Fibroblast of lung (primary cell): ENCODE measurements around the gene GALNT7. TPM values are rescaled to one million over a fixed set of nuclear protein-coding genes. Genes with fewer than 3 reads are reported as not detected.

ENCODE experiments used
- DNase-seq, 2 donors: peaks; one replicate each; pipeline versions ENCODE4 v3.0.0 to v3.0.0-alpha.2; 2010; ENCODE audit warnings: low read depth in 2 of 2
- H2AFZ ChIP-seq: 2 replicates; pipeline ENCODE4 v1.5.1; 2012; ENCODE audit warnings: low read length, control low read depth, inconsistent platforms
- H3K27ac ChIP-seq: 2 replicates; pipeline ENCODE4 v1.5.1; 2011; ENCODE audit warnings: low read length, control low read depth; ENCODE audit not compliant: insufficient read depth
- H3K27me3 ChIP-seq: 2 replicates; pipeline ENCODE4 v1.5.1; 2011; ENCODE audit warnings: mild to moderate bottlenecking, low read length; ENCODE audit not compliant: control insufficient read depth, insufficient read depth
- H3K36me3 ChIP-seq: 2 replicates; pipeline ENCODE4 v1.5.1; 2011; ENCODE audit warnings: low read length; ENCODE audit not compliant: control insufficient read depth, insufficient read depth
- H3K4me1 ChIP-seq: 2 replicates; pipeline ENCODE4 v1.5.1; 2011; ENCODE audit warnings: low read length; ENCODE audit not compliant: control insufficient read depth, insufficient read depth; ENCODE audit errors: extremely low read depth
- H3K4me2 ChIP-seq: 2 replicates; pipeline ENCODE4 v1.5.1; 2011; ENCODE audit warnings: low read length, control low read depth; ENCODE audit not compliant: insufficient read depth; ENCODE audit errors: extremely low read depth
- H3K4me3 ChIP-seq, 4 experiments: fragments of 200-600 bp in 1 of 4; sonication (generic) in 1 of 4; replicated peaks in 1 of 4; 2 replicates each; pipeline ENCODE4 v1.5.1; 2011 to 2016; ENCODE audit warnings: low read length in 4 of 4, low read depth in 3 of 4, mild to moderate bottlenecking in 3 of 4, control low read depth in 2 of 4, inconsistent platforms in 1 of 4, mixed read lengths in 1 of 4; ENCODE audit not compliant: insufficient read depth in 1 of 4; ENCODE audit errors: control extremely low read depth in 1 of 4
- H3K79me2 ChIP-seq: 2 replicates; pipeline ENCODE4 v1.5.1; 2012; ENCODE audit warnings: mild to moderate bottlenecking, low read length, inconsistent platforms; ENCODE audit not compliant: control insufficient read depth, insufficient read depth
- H3K9ac ChIP-seq: 2 replicates; pipeline ENCODE4 v1.5.1; 2011; ENCODE audit warnings: mild to moderate bottlenecking, low read length, control low read depth; ENCODE audit not compliant: insufficient read depth
- H3K9me3 ChIP-seq: 2 replicates; pipeline ENCODE4 v1.5.1; 2012; ENCODE audit warnings: low read depth, low read length; ENCODE audit not compliant: control insufficient read depth, insufficient read depth
- H4K20me1 ChIP-seq: 2 replicates; pipeline ENCODE4 v1.5.1; 2011; ENCODE audit warnings: low read length; ENCODE audit not compliant: control insufficient read depth, insufficient read depth; ENCODE audit errors: extremely low read depth
- EZH2 ChIP-seq: IDR thresholded peaks from 2 replicates; pipeline ENCODE4 v1.5.1; 2012; ENCODE audit warnings: low read length, control low read depth, mild to moderate bottlenecking; ENCODE audit errors: missing control alignments
- polyA plus RNA-seq, 2 donors: library from polyadenylated mRNA; depleted of rRNA in 1 of 2; stranded (reverse) in 1 of 2; unstranded in 1 of 2; fragments of >200 nt; gene quantifications; 2 replicates each; pipeline ENCODE4 v1.2.1, GENCODE V29; 2011 to 2012; ENCODE audit warnings: missing spikeins in 1 of 2
- total RNA-seq: library from RNA; depleted of rRNA; stranded (reverse); fragments of >200 nt; gene quantifications from 2 replicates; pipeline ENCODE4 v1.2.1, GENCODE V29; 2014
- TF ChIP-seq, protein P1 (sequence below), 2 donors: IDR thresholded peaks in 1 of 2; conservative IDR thresholded peaks in 1 of 2; 1 replicate in 1 of 2; 2 replicates in 1 of 2; pipeline ENCODE4 v1.5.1; 2011 to 2012; ENCODE audit warnings: low read length in 2 of 2, control low read depth in 1 of 2, inconsistent platforms in 1 of 2, low read depth in 1 of 2, mild to moderate bottlenecking in 1 of 2

The GALNT7 gene
- total and polyA plus RNA-seq, 2 donors (not counting 1 experiment from before 2014, with no cell fraction given): 40.4 to 45.4 TPM

DNA sequence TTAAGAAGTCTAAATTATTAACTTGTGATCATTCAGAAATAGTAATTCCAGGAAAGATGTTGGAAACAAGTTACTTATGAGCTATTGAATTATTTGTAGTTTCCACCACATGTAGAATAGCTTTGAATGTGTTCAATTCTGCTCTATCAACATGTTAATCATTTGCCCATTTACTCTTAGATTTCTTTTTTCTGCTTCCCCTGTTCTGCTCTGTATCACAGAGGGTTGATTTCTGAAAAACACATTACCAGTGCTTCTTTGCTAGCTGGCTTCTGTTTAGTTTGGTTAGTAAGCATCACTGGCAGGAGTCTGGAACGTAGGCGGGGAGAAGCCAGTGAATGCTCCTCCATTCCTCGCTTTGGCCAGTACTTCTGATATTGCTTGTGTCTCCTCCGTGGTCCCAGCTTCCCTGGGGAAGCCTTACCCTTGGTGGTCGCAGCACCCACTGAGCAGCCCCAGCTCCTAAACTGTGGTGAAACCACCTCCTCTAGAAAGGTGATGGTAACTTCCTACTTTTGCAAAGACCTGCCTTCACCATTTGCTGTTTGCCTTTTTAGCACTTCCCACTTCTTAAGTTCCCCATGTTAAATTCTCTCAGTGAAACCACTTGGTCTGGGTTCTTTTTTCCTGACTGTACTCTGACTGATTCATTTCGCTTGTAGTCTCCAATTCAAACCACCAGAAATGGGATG, 40.3 kb upstream of the GALNT7 start:
- H4K20me1 ChIP-seq: no peaks in the 10 kb centered on the region
- no peak for TF ChIP-seq EZH2
- TF ChIP-seq, protein P1, sequence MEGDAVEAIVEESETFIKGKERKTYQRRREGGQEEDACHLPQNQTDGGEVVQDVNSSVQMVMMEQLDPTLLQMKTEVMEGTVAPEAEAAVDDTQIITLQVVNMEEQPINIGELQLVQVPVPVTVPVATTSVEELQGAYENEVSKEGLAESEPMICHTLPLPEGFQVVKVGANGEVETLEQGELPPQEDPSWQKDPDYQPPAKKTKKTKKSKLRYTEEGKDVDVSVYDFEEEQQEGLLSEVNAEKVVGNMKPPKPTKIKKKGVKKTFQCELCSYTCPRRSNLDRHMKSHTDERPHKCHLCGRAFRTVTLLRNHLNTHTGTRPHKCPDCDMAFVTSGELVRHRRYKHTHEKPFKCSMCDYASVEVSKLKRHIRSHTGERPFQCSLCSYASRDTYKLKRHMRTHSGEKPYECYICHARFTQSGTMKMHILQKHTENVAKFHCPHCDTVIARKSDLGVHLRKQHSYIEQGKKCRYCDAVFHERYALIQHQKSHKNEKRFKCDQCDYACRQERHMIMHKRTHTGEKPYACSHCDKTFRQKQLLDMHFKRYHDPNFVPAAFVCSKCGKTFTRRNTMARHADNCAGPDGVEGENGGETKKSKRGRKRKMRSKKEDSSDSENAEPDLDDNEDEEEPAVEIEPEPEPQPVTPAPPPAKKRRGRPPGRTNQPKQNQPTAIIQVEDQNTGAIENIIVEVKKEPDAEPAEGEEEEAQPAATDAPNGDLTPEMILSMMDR (conservative IDR thresholded peaks at IDR 0.05 in 1 of 2, IDR thresholded peaks at IDR 0.05 in 1 of 2; ENCODE audit: low read depth in 1 of 2, low read length in 2 of 2): no peak
- H2AFZ ChIP-seq: no peak overlapping the region
- no peaks in the 10 kb centered on the region for H3K27me3 ChIP-seq
- H3K9me3 ChIP-seq: no peaks in the 10 kb centered on the region
- H3K79me2 ChIP-seq: no peaks in the 10 kb centered on the region
- DNase-seq: no peak
- H3K4me2 ChIP-seq: no peak overlapping the region
- H3K4me3 ChIP-seq: no peak overlapping the region
- H3K36me3 ChIP-seq: no peaks in the 10 kb centered on the region
- H3K4me1 ChIP-seq: no peaks in the 10 kb centered on the region
- H3K27ac ChIP-seq: no peak overlapping the region
- no peak overlapping the region for H3K9ac ChIP-seq

GRCh38 chr4:173130687-173131086, 37.9 kb upstream of the GALNT7 start:
- Histone ChIP-seq H3K36me3 (no peaks in the 10 kb centered on the region), H3K9ac (no peak overlapping the region), H3K4me1 (no peaks in the 10 kb centered on the region), H3K27me3 (no peaks in the 10 kb centered on the region), H3K9me3 (no peaks in the 10 kb centered on the region), H3K4me2 (no peak overlapping the region), H2AFZ (no peak overlapping the region), H4K20me1 (no peaks in the 10 kb centered on the region), H3K79me2 (no peaks in the 10 kb centered on the region), H3K27ac (no peak overlapping the region), H3K4me3 (no peak overlapping the region)
- TF ChIP-seq, protein P1 (conservative IDR thresholded peaks at IDR 0.05 in 1 of 2, IDR thresholded peaks at IDR 0.05 in 1 of 2; ENCODE audit: low read depth in 1 of 2, low read length in 2 of 2): no peak
- TF ChIP-seq EZH2: no peak
- DNase-seq: no peak

- TF ChIP-seq EZH2: no peak
- TF ChIP-seq, protein P1 (conservative IDR thresholded peaks at IDR 0.05 in 1 of 2, IDR thresholded peaks at IDR 0.05 in 1 of 2; ENCODE audit: low read depth in 1 of 2, low read length in 2 of 2): no peak
- H3K4me2 ChIP-seq: no peak overlapping the region
- H3K9me3 ChIP-seq: no peaks in the 10 kb centered on the region
- no peak overlapping the region for H2AFZ ChIP-seq
- no peak overlapping the region for H3K27ac ChIP-seq
- H3K4me3 ChIP-seq: no peak overlapping the region
- H4K20me1 ChIP-seq: no peaks in the 10 kb centered on the region
- no peak for DNase-seq
- no peak overlapping the region for H3K9ac ChIP-seq
- no peaks in the 10 kb centered on the region for H3K27me3 ChIP-seq
- no peaks in the 10 kb centered on the region for H3K4me1 ChIP-seq
- no peaks in the 10 kb centered on the region for H3K79me2 ChIP-seq
- no peaks in the 10 kb centered on the region for H3K36me3 ChIP-seq
Measured at GRCh38 chr4:173134426-173134825, 34.2 kb upstream of the GALNT7 start.
